Measurements from ENCODE around the gene TMEM120A. TPM values are rescaled to one million over a fixed set of nuclear protein-coding genes. Genes with fewer than 3 reads are reported as not detected.

TMEM120A gene
- total RNA-seq, 4 donors from 2014 or later, result 14.4 to 53.9 (median 20.1) TPM

GRCh38 chr7:75937958-75938786 is 56.2 kb downstream of the TMEM120A start:
- TF ChIP-seq, protein P1, sequence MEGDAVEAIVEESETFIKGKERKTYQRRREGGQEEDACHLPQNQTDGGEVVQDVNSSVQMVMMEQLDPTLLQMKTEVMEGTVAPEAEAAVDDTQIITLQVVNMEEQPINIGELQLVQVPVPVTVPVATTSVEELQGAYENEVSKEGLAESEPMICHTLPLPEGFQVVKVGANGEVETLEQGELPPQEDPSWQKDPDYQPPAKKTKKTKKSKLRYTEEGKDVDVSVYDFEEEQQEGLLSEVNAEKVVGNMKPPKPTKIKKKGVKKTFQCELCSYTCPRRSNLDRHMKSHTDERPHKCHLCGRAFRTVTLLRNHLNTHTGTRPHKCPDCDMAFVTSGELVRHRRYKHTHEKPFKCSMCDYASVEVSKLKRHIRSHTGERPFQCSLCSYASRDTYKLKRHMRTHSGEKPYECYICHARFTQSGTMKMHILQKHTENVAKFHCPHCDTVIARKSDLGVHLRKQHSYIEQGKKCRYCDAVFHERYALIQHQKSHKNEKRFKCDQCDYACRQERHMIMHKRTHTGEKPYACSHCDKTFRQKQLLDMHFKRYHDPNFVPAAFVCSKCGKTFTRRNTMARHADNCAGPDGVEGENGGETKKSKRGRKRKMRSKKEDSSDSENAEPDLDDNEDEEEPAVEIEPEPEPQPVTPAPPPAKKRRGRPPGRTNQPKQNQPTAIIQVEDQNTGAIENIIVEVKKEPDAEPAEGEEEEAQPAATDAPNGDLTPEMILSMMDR (IDR thresholded peaks at IDR 0.05), result no peak
- no peak for TF ChIP-seq POLR2A (IDR thresholded peaks at IDR 0.05)
- peak overlapping the region in 2 of 4 donors; percentile 5 to 33 for H3K27ac ChIP-seq
- DNase-seq, result no peak

More at GRCh38 chr7:75937958-75938786, 56.2 kb downstream of the TMEM120A start:
- H3K4me1 ChIP-seq, result peaks cover 8 to 32% (median 13%) of the 10 kb centered on the region in 3 donors
- H3K36me3 ChIP-seq, result peaks cover 0 to 23% (median 0%) of the 10 kb centered on the region in 3 donors
- 73 to 91% methylated on average over 10 to 13 of the region's 15 CpGs for WGBS, 2 donors
- intact Hi-C loops (cut with DNase I), result no loop called here
- H3K9me3 ChIP-seq, result no peaks in the 10 kb centered on the region
- H3K27me3 ChIP-seq, result no peaks in the 10 kb centered on the region
- no peak overlapping the region for H3K4me3 ChIP-seq

Small RNA genes lying within 50 kb of the gene (small RNA-seq; reads per million reads assigned to genes)
- gene SNORA14A, result 1.2 to 4.2 (median 1.4) reads per million in 4 donors

Other genes with a start within 250 kb of the TMEM120A start
- gene CCL26, start 222.4 kb downstream of the TMEM120A start, total RNA-seq, result not detected
- gene CCL24, start 180.8 kb downstream of the TMEM120A start, total RNA-seq, result 1 to 10 TPM in 3 of 4 donors, not detected in 1; 2.2 to 3.9 (median 2.9) TPM
- 10 to 100 TPM; 27.0 to 38.2 (median 33.5) TPM for gene RHBDD2, start 115.6 kb downstream of the TMEM120A start, total RNA-seq
- 100 to 1,000 TPM in 1 of 4 donors, 10 to 100 TPM in 3; 71.0 to 116 (median 81.6) TPM for gene POR, start 79.4 kb downstream of the TMEM120A start, total RNA-seq
- 10 to 100 TPM; 19.3 to 45.7 (median 32.2) TPM for gene STYXL1, start 53.4 kb upstream of the TMEM120A start, total RNA-seq
- 100 to 1,000 TPM in 3 of 4 donors, 10 to 100 TPM in 1; 92.5 to 160 (median 131) TPM for gene MDH2, start 53.5 kb upstream of the TMEM120A start, total RNA-seq
- gene SRRM3, start 207.3 kb upstream of the TMEM120A start, total RNA-seq, result 10 to 100 TPM in 2 of 4 donors, 1 to 10 TPM in 2; 8.0 to 22.4 (median 10.8) TPM

All from esophagus squamous epithelium (tissue), 5 donors.